ENCODE measurements around the gene RARB. TPM values are rescaled to one million over a fixed set of nuclear protein-coding genes. Genes with fewer than 3 reads are reported as not detected.

RARB gene
- total and polyA plus RNA-seq, 9 donors, result 3.5 to 13.4 (median 7.9) TPM

- WGBS, 3 donors, result 64 to 75% (median 69%) methylated on average over 3 of the region's 3 CpGs
- DNase-seq, result no peak
- Histone ChIP-seq H3K4me1 (ENCODE audit: insufficient read depth) (peaks cover 2% of the 10 kb centered on the region), H3K9me3 (no peaks in the 10 kb centered on the region), H3K27me3 (no peaks in the 10 kb centered on the region), H3K36me3 (no peaks in the 10 kb centered on the region), H3K4me3 (no peak overlapping the region), H3K27ac (no peak overlapping the region)
- TF ChIP-seq EP300 (IDR thresholded peaks at IDR 0.05), result no peak
- TF ChIP-seq, protein P1, sequence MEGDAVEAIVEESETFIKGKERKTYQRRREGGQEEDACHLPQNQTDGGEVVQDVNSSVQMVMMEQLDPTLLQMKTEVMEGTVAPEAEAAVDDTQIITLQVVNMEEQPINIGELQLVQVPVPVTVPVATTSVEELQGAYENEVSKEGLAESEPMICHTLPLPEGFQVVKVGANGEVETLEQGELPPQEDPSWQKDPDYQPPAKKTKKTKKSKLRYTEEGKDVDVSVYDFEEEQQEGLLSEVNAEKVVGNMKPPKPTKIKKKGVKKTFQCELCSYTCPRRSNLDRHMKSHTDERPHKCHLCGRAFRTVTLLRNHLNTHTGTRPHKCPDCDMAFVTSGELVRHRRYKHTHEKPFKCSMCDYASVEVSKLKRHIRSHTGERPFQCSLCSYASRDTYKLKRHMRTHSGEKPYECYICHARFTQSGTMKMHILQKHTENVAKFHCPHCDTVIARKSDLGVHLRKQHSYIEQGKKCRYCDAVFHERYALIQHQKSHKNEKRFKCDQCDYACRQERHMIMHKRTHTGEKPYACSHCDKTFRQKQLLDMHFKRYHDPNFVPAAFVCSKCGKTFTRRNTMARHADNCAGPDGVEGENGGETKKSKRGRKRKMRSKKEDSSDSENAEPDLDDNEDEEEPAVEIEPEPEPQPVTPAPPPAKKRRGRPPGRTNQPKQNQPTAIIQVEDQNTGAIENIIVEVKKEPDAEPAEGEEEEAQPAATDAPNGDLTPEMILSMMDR (IDR thresholded peaks at IDR 0.05), result no peak
- TF ChIP-seq POLR2A (IDR thresholded peaks at IDR 0.05), result no peak
- intact Hi-C loops (cut with DNase I), result loop anchor here in 1 of 4 donors (5.0 kb wide), 1 partner anchor 482 kb away; no protein-coding TSS in a partner anchor
Observed at GRCh38 chr3:25635038-25635437, 207.0 kb downstream of the RARB start.

Small RNA genes lying within 50 kb of the gene (small RNA-seq; reads per million reads assigned to genes)
- not detected for gene RF01161
- not detected for gene RF02271

Other genes starting within 250 kb of the RARB start
- 100 to 1,000 TPM in 4 of 7 donors, 10 to 100 TPM in 3; 90.1 to 134 (median 109) TPM for gene TOP2B, start 236.6 kb downstream of the RARB start, total RNA-seq
- gene TOP2B, start 236.6 kb downstream of the RARB start, polyA plus RNA-seq, result 10 to 100 TPM; 65.3 to 73.5 TPM